ENCODE results near the gene CALHM2.

Gene CALHM2

GRCh38 chr10:103451831-103452505 lies at the start of gene CALHM2:
CALHM2 (minus strand) TSS chr10:103452370; CDS start chr10:103449941, 2,429 bp downstream.
- Histone ChIP-seq H3K9me3 (no peaks in the 10 kb centered on the region), H3K4me3 (peak within 1 kb of the TSS; percentile 70 to 94), H3K27me3 (no peaks in the 10 kb centered on the region), H3K4me1 (peaks cover 9 to 47% (median 41%) of the 10 kb centered on the region in 4 donors), H3K36me3 (peaks cover 25 to 34% (median 34%) of the 10 kb centered on the region in 3 donors), H3K27ac (peak within 1 kb of the TSS; percentile 93 to 97)
- TF ChIP-seq CTCF (IDR thresholded peaks at IDR 0.05), result no peak
- peak; percentile 83 to 89 for DNase-seq
- intact Hi-C loops (cut with DNase I; ENCODE audit: low total_unique reads), result no loop called here

- DNase-seq, result no peak
- no peaks in the 10 kb centered on the region for H3K36me3 ChIP-seq
- H3K27me3 ChIP-seq, result peaks cover 0 to 52% of the 10 kb centered on the region in 2 donors
- intact Hi-C loops (cut with DNase I; ENCODE audit: low total_unique reads), result no loop called here
- H3K4me3 ChIP-seq, result no peak overlapping the region
- no peaks in the 10 kb centered on the region for H3K4me1 ChIP-seq
- H3K9me3 ChIP-seq, result no peaks in the 10 kb centered on the region
- no peak for TF ChIP-seq CTCF (IDR thresholded peaks at IDR 0.05)
- no peak overlapping the region for H3K27ac ChIP-seq
Observed at GRCh38 chr10:103501186-103501585, 49.0 kb upstream of the CALHM2 start.

- Histone ChIP-seq H3K36me3 (no peaks in the 10 kb centered on the region), H3K27ac (no peak overlapping the region), H3K27me3 (peaks cover 0 to 47% of the 10 kb centered on the region in 2 donors), H3K4me1 (no peaks in the 10 kb centered on the region), H3K4me3 (no peak overlapping the region), H3K9me3 (no peaks in the 10 kb centered on the region)
- intact Hi-C loops (cut with DNase I; ENCODE audit: low total_unique reads), result no loop called here
- TF ChIP-seq CTCF (IDR thresholded peaks at IDR 0.05), result no peak
- DNase-seq, result peak in 1 of 2 donors; percentile 39
Observed at GRCh38 chr10:103500481-103500880, 48.3 kb upstream of the CALHM2 start.

- Histone ChIP-seq H3K9me3 (no peaks in the 10 kb centered on the region), H3K27me3 (peaks cover 0 to 52% of the 10 kb centered on the region in 2 donors), H3K36me3 (no peaks in the 10 kb centered on the region), H3K4me3 (no peak overlapping the region), H3K27ac (no peak overlapping the region), H3K4me1 (no peaks in the 10 kb centered on the region)
- peak in 1 of 2 donors; percentile 32 for DNase-seq
- intact Hi-C loops (cut with DNase I; ENCODE audit: low total_unique reads), result no loop called here
- TF ChIP-seq CTCF (IDR thresholded peaks at IDR 0.05), result no peak
Observed at GRCh38 chr10:103499881-103500280, 47.7 kb upstream of the CALHM2 start.

- Histone ChIP-seq H3K4me1 (peaks cover 0 to 6% (median 5%) of the 10 kb centered on the region in 4 donors), H3K36me3 (no peaks in the 10 kb centered on the region), H3K27ac (no peak overlapping the region), H3K4me3 (no peak overlapping the region), H3K9me3 (no peaks in the 10 kb centered on the region), H3K27me3 (peaks cover 0 to 60% of the 10 kb centered on the region in 2 donors)
- TF ChIP-seq CTCF (IDR thresholded peaks at IDR 0.05), result no peak
- DNase-seq, result no peak
- intact Hi-C loops (cut with DNase I; ENCODE audit: low total_unique reads), result no loop called here
Observed at GRCh38 chr10:103498936-103499638, 46.9 kb upstream of the CALHM2 start.

Data from tibial artery (tissue), 4 donors.